Nucleus accumbens (tissue), 56 donors: ENCODE data around the gene FBXO15.

Experiments
- DNase-seq, 56 donors: peaks; one replicate each; lab custom pipeline; 2025; lab: John Stamatoyannopoulos, UW

FBXO15 gene

GRCh38 chr18:74154716-74155115 is 7.1 kb upstream of the FBXO15 start:
- no peak for DNase-seq

- DNase-seq: no peak
These were observed 6.2 kb upstream of the FBXO15 start for GRCh38 chr18:74153793-74154192.

- no peak for DNase-seq
These were observed 5.7 kb upstream of the FBXO15 start for GRCh38 chr18:74153377-74153776.

GRCh38 chr18:74152857-74153256 is 5.2 kb upstream of the FBXO15 start:
- DNase-seq: no peak

- no peak for DNase-seq
These were observed 4.6 kb upstream of the FBXO15 start for GRCh38 chr18:74152270-74152669.

GRCh38 chr18:74149878-74150277 is 2.2 kb upstream of the FBXO15 start:
- DNase-seq: no peak

- no peak for DNase-seq
These were observed 973 bp upstream of the FBXO15 start for GRCh38 chr18:74148543-74149070.

- no peak for DNase-seq
These were observed 199 bp downstream of the FBXO15 start for GRCh38 chr18:74147491-74147778.

- no peak for DNase-seq
These were observed 878 bp downstream of the FBXO15 start for GRCh38 chr18:74146756-74147155.

- no peak for DNase-seq
These were observed 5.4 kb downstream of the FBXO15 start for GRCh38 chr18:74142252-74142651.

GRCh38 chr18:74141667-74142066 is 6.0 kb downstream of the FBXO15 start:
- no peak for DNase-seq

GRCh38 chr18:74140582-74140981 is 7.1 kb downstream of the FBXO15 start:
- no peak for DNase-seq

- DNase-seq: peak in 13 of 56 donors; percentile 10 to 65 (median 33)
These were observed 7.7 kb downstream of the FBXO15 start for GRCh38 chr18:74139888-74140287.

GRCh38 chr18:74139411-74139810 is 8.2 kb downstream of the FBXO15 start:
- DNase-seq: peak in 2 of 56 donors; percentile 20 to 36

GRCh38 chr18:74137920-74138538 is 9.6 kb downstream of the FBXO15 start:
- no peak for DNase-seq

- no peak for DNase-seq
These were observed 15.4 kb downstream of the FBXO15 start for GRCh38 chr18:74132201-74132600.

- DNase-seq: no peak
These were observed 16.5 kb downstream of the FBXO15 start for GRCh38 chr18:74131124-74131523.

- peak in 29 of 56 donors; percentile 5 to 62 (median 33) for DNase-seq
These were observed 19.5 kb downstream of the FBXO15 start for GRCh38 chr18:74128159-74128558.

GRCh38 chr18:74126684-74127655 is 20.7 kb downstream of the FBXO15 start:
- DNase-seq: peak in 2 of 56 donors; percentile 27 to 43

- DNase-seq: no peak
These were observed 23.0 kb downstream of the FBXO15 start for GRCh38 chr18:74124642-74125041.

- DNase-seq: no peak
These were observed 24.4 kb downstream of the FBXO15 start for GRCh38 chr18:74123200-74123599.
